Measurements from ENCODE around the gene LLGL2.

DNA sequence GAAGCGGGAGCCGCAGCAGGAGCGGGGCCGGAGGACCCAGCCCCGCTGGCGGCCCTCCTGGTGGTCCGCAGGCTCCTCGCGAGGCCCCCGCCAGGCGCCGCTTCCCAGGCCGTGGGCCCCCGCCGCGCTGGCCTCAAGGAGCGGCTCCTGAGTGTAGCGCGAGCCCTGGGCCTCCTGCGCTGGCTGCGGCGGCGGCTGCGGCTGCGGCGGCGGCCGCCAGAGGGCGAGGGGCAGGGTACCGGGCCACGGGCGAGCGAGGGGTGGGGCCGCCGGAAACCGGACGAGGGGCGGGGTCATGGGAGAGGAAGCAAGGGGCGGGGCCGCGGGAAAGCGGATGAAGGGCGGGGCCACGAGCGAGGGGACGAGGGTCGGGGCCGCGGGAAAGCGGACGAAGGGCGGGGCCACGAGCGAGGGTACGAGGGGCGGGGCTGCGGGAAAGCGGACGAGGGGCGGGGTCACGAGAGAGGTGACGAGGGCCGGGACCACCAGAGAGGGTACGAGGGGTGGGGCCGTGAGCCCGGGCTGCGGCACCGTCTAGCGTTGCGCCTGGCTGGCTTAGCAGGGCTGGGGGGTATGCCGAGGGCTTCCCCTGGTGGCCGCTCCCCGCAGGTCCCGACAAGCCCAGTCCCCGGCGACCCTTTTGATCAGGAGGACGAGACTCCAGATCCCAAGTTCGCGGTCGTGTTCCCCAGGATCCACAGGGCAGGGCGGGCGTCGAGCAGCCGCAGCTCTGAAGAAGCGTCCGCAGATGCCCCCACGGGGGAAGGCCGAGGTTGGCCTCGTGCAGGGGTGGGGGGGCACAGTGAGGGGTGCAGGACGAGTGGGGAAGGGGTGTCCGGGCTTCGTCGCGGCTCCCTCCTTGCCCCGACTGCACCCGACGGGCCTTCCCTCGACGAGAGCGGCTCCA is 63.8 kb downstream of the LLGL2 start:
- TF ChIP-seq, protein P1, sequence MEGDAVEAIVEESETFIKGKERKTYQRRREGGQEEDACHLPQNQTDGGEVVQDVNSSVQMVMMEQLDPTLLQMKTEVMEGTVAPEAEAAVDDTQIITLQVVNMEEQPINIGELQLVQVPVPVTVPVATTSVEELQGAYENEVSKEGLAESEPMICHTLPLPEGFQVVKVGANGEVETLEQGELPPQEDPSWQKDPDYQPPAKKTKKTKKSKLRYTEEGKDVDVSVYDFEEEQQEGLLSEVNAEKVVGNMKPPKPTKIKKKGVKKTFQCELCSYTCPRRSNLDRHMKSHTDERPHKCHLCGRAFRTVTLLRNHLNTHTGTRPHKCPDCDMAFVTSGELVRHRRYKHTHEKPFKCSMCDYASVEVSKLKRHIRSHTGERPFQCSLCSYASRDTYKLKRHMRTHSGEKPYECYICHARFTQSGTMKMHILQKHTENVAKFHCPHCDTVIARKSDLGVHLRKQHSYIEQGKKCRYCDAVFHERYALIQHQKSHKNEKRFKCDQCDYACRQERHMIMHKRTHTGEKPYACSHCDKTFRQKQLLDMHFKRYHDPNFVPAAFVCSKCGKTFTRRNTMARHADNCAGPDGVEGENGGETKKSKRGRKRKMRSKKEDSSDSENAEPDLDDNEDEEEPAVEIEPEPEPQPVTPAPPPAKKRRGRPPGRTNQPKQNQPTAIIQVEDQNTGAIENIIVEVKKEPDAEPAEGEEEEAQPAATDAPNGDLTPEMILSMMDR (IDR thresholded peaks at IDR 0.05), result peak; percentile 79 to 94 (median 89)
- peak in 1 of 2 donors; percentile 38 for TF ChIP-seq POLR2A (IDR thresholded peaks at IDR 0.05)
